ENCODE data around the gene ITGAX.
"Not testable (repeated sequence)": the region's sequence is repeated elsewhere in the genome, so short reads cannot be mapped to it uniquely, and the experiment has no call there.

The ITGAX gene

GRCh38 chr16:31333686-31334649 lies 21.0 kb upstream of the ITGAX start:
- H3K27ac ChIP-seq (ENCODE audit: low read depth, low read length), result no peak overlapping the region

DNA sequence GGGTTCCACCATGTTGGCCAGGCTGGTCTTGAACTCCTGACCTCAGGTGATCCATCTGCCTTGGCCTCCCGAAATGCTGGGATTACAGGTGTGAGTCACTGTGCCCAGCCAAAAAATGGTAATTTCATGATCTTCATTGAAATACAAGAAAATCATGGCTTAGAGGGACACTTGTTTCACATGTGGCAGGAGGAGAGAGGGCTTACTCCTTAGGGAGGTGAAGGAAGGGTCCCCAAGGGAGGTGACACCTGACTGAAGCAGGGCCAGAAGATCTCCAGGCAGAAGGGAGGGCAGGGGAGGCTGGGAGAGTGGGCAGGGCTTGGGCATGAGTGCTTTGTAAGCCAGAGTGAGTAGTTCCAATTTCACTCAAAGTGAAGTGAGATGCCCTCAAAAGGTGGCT lies 20.0 kb upstream of the ITGAX start:
- H3K9ac ChIP-seq (ENCODE audit: low read length), result no peak overlapping the region
- H3K79me2 ChIP-seq (ENCODE audit: insufficient read depth, low read length), result no peaks in the 10 kb centered on the region
- no peaks in the 10 kb centered on the region for H3K9me2 ChIP-seq (replicated peaks; ENCODE audit: insufficient read depth, low read length)
- no peak overlapping the region for H3K4me2 ChIP-seq (ENCODE audit: low read depth, low read length, poor library complexity, severe bottlenecking)
- H4K20me1 ChIP-seq (ENCODE audit: low read depth, low read length), result no peaks in the 10 kb centered on the region
- peaks cover 3% of the 10 kb centered on the region; the same call in 1 of the 2 replicates for H3K27me3 ChIP-seq (ENCODE audit: low read length)
- no peaks in the 10 kb centered on the region for H3K36me3 ChIP-seq (ENCODE audit: low read length)
- H3K9me3 ChIP-seq (ENCODE audit: insufficient read depth, low read length), result no peaks in the 10 kb centered on the region
- no peak overlapping the region for H3K4me3 ChIP-seq (ENCODE audit: insufficient read depth, low read length, poor library complexity, severe bottlenecking)
- no peak overlapping the region for H2AFZ ChIP-seq (ENCODE audit: low read depth, low read length, severe bottlenecking)
- TF ChIP-seq EZH2phosphoT487 (conservative IDR thresholded peaks at IDR 0.05; ENCODE audit: low read length), result no peak
- TF ChIP-seq, protein P1, sequence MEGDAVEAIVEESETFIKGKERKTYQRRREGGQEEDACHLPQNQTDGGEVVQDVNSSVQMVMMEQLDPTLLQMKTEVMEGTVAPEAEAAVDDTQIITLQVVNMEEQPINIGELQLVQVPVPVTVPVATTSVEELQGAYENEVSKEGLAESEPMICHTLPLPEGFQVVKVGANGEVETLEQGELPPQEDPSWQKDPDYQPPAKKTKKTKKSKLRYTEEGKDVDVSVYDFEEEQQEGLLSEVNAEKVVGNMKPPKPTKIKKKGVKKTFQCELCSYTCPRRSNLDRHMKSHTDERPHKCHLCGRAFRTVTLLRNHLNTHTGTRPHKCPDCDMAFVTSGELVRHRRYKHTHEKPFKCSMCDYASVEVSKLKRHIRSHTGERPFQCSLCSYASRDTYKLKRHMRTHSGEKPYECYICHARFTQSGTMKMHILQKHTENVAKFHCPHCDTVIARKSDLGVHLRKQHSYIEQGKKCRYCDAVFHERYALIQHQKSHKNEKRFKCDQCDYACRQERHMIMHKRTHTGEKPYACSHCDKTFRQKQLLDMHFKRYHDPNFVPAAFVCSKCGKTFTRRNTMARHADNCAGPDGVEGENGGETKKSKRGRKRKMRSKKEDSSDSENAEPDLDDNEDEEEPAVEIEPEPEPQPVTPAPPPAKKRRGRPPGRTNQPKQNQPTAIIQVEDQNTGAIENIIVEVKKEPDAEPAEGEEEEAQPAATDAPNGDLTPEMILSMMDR (IDR thresholded peaks at IDR 0.05; ENCODE audit: insufficient read depth, low read length, poor library complexity, severe bottlenecking), result no peak
- no peaks in the 10 kb centered on the region for H3F3A ChIP-seq (ENCODE audit: insufficient read depth)
- H3K27ac ChIP-seq (ENCODE audit: low read depth, low read length), result no peak overlapping the region

More at GRCh38 chr16:31333686-31334649, 21.0 kb upstream of the ITGAX start:
- H3K27me3 ChIP-seq (ENCODE audit: low read length), result peaks cover 3% of the 10 kb centered on the region; the same call in 1 of the 2 replicates
- H4K20me1 ChIP-seq (ENCODE audit: low read depth, low read length), result no peaks in the 10 kb centered on the region
- TF ChIP-seq EZH2phosphoT487 (conservative IDR thresholded peaks at IDR 0.05; ENCODE audit: low read length), result no peak
- TF ChIP-seq, protein P1 (IDR thresholded peaks at IDR 0.05; ENCODE audit: insufficient read depth, low read length, poor library complexity, severe bottlenecking), result no peak
- H3K9me3 ChIP-seq (ENCODE audit: insufficient read depth, low read length), result no peaks in the 10 kb centered on the region
- H3K79me2 ChIP-seq (ENCODE audit: insufficient read depth, low read length), result no peaks in the 10 kb centered on the region
- no peak overlapping the region for H3K9ac ChIP-seq (ENCODE audit: low read length)
- H3K9me2 ChIP-seq (replicated peaks; ENCODE audit: insufficient read depth, low read length), result no peaks in the 10 kb centered on the region
- no peak overlapping the region for H3K4me2 ChIP-seq (ENCODE audit: low read depth, low read length, poor library complexity, severe bottlenecking)
- no peak overlapping the region for H3K4me3 ChIP-seq (ENCODE audit: insufficient read depth, low read length, poor library complexity, severe bottlenecking)
- H3F3A ChIP-seq (ENCODE audit: insufficient read depth), result no peaks in the 10 kb centered on the region
- no peaks in the 10 kb centered on the region for H3K36me3 ChIP-seq (ENCODE audit: low read length)
- H2AFZ ChIP-seq (ENCODE audit: low read depth, low read length, severe bottlenecking), result no peak overlapping the region

DNA sequence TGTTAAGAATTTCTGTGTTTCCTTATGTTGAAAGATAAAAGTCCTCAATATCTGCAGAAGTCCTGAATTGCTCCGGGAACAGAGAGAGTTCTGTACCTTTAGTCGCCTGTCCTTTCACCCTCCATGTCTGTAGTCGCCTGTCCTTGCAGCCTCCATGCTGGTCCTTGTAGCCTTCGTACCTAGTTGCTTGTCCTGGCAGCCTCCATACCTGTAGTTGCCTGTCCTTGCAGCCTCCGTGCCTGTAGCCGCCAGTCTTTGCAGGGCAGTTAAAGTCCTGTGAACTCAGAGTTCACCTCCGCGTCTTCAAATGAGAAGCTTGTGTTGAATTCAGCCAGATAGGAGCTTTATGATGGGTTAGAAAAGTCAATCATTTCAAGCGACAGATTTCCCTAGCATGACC lies 19.5 kb upstream of the ITGAX start:
- no peaks in the 10 kb centered on the region for H3K79me2 ChIP-seq (ENCODE audit: insufficient read depth, low read length)
- H3K9me3 ChIP-seq (ENCODE audit: insufficient read depth, low read length), result no peaks in the 10 kb centered on the region
- no peak overlapping the region for H2AFZ ChIP-seq (ENCODE audit: low read depth, low read length, severe bottlenecking)
- no peak for TF ChIP-seq EZH2phosphoT487 (conservative IDR thresholded peaks at IDR 0.05; ENCODE audit: low read length)
- TF ChIP-seq, protein P1 (IDR thresholded peaks at IDR 0.05; ENCODE audit: insufficient read depth, low read length, poor library complexity, severe bottlenecking), result no peak
- no peak overlapping the region for H3K4me2 ChIP-seq (ENCODE audit: low read depth, low read length, poor library complexity, severe bottlenecking)
- H3K9me2 ChIP-seq (replicated peaks; ENCODE audit: insufficient read depth, low read length), result no peaks in the 10 kb centered on the region
- no peak overlapping the region for H3K4me3 ChIP-seq (ENCODE audit: insufficient read depth, low read length, poor library complexity, severe bottlenecking)
- no peak overlapping the region for H3K27ac ChIP-seq (ENCODE audit: low read depth, low read length)
- no peaks in the 10 kb centered on the region for H4K20me1 ChIP-seq (ENCODE audit: low read depth, low read length)
- no peak overlapping the region for H3K9ac ChIP-seq (ENCODE audit: low read length)
- H3F3A ChIP-seq (ENCODE audit: insufficient read depth), result no peaks in the 10 kb centered on the region
- peaks cover 3% of the 10 kb centered on the region; the same call in 1 of the 2 replicates for H3K27me3 ChIP-seq (ENCODE audit: low read length)
- no peaks in the 10 kb centered on the region for H3K36me3 ChIP-seq (ENCODE audit: low read length)

- not testable (repeated sequence) for H3K36me3 ChIP-seq (ENCODE audit: low read length); H3K9me2 ChIP-seq (replicated peaks; ENCODE audit: insufficient read depth, low read length); H3F3A ChIP-seq (ENCODE audit: insufficient read depth); H3K79me2 ChIP-seq (ENCODE audit: insufficient read depth, low read length); H3K27me3 ChIP-seq (ENCODE audit: low read length); H3K9me3 ChIP-seq (ENCODE audit: insufficient read depth, low read length); H3K4me3 ChIP-seq (ENCODE audit: insufficient read depth, low read length, poor library complexity, severe bottlenecking); H4K20me1 ChIP-seq (ENCODE audit: low read depth, low read length); H2AFZ ChIP-seq (ENCODE audit: low read depth, low read length, severe bottlenecking); H3K4me2 ChIP-seq (ENCODE audit: low read depth, low read length, poor library complexity, severe bottlenecking); H3K27ac ChIP-seq (ENCODE audit: low read depth, low read length); H3K9ac ChIP-seq (ENCODE audit: low read length)
Observed at GRCh38 chr16:31338166-31338685, 16.8 kb upstream of the ITGAX start.
